Measurements from ENCODE around the gene SNAPC1.
"Not testable (repeated sequence)": the region's sequence is repeated elsewhere in the genome, so short reads cannot be mapped to it uniquely, and the experiment has no call there.

SNAPC1 gene

GRCh38 chr14:61761959-61762786 lies at the start of gene SNAPC1:
Gene SNAPC1 (plus strand): TSS chr14:61762420. CDS start chr14:61762461, 41 bp downstream.
- DNase-seq = peak; percentile 99

GRCh38 chr14:61713724-61714437 lies 48.3 kb upstream of the SNAPC1 start:
- no peak for DNase-seq

DNA sequence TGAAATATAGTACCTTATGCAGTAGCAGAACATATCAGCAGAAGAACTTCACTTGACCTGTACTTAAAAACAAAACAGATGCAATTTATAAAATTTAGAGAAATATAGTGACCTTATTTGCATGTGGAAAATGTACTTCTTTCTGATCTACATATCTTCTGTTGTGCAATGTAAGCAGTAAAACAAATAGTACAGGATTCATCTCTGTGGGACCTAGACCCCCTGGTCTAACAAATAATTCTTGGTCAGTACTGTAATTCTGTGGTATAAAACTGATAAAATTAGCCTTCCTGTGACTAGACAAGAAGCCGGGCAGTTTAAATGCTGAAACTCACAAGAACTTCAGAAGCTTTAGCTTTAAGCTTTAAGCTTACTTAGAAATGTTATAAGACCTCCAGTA lies 45.3 kb upstream of the SNAPC1 start:
- no peak for DNase-seq

DNA sequence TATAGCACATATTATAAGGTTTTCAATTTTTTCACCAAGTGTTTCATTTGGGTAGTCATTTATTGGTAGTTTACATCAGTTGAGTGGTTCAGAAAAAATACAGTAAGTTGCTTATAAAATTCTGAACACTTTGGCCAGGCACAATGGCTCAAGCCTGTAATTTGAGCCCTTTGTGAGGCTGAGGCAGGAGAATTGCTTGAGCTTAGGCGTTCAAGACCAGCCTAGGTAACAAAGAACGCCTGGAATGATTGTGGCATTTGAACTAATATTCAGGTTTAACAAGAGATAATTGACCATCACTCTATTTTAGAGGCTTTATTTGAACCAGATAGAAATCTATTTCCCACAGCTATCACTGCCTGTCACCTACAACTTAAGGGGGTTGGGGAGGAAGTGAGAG lies 44.2 kb upstream of the SNAPC1 start:
- DNase-seq = no peak

DNA sequence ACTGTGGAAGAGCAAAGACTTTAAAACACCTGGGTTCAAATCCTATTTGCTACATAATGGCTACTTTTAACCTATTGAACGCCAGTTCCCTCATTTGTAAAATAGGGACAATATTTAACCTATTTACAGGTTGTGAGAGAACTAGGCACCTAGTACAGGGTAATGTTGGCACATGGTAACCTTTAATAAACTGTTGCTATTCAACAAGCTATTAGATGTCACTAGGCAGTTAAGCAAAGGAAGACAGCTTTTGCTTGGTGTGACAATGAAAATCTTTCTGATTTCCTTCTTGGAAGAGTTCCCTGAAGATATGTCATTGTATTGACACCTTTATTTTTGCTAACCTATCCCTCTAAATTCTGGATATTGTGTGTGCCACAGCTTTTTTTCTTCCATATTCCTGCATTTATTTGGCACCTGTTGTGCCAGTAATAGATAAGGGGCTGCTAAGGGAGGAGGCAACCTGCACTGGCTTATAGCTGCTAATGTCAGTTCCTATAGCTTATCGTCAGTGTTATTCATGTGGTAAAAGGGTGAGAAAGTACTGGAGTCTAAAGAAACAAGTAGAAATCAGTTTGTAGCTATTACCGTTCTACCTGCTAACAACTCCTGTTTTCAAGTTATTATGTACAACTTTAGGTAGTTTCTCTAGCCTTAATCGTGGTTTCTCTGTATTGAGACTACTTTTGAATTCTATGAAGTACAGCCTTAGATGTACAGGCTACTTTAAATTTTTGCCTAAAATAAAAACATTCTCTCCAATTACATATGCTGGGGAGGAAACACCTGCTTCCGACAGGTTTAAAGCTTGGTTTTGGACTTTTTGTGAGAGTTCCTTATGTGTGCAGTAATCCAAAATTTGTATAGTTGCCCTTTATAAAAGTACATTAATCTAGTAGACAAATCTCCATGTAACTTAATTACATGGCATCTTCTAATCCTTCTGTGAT lies 42.6 kb upstream of the SNAPC1 start:
- no peak for DNase-seq

DNA sequence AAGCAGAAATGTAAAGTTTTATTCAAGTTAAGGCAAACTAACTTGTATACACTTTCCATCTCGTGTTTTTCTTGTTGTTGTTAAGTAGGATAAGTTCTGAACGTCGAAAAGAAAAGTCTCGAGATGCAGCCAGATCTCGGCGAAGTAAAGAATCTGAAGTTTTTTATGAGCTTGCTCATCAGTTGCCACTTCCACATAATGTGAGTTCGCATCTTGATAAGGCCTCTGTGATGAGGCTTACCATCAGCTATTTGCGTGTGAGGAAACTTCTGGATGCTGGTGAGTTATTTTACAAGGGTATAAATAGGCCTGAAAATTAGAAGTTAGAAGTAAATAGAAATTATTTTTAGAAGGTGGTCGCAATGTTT lies 41.9 kb upstream of the SNAPC1 start:
- no peak for DNase-seq

- no peak for DNase-seq
Measured at GRCh38 chr14:61720741-61721140, 41.5 kb upstream of the SNAPC1 start.

GRCh38 chr14:61724133-61724532 lies 38.1 kb upstream of the SNAPC1 start:
- no peak for DNase-seq

- no peak for DNase-seq
Measured at GRCh38 chr14:61726778-61727658, 35.2 kb upstream of the SNAPC1 start.

- peak; percentile 24 for DNase-seq
Measured at GRCh38 chr14:61730756-61731373, 31.4 kb upstream of the SNAPC1 start.

DNA sequence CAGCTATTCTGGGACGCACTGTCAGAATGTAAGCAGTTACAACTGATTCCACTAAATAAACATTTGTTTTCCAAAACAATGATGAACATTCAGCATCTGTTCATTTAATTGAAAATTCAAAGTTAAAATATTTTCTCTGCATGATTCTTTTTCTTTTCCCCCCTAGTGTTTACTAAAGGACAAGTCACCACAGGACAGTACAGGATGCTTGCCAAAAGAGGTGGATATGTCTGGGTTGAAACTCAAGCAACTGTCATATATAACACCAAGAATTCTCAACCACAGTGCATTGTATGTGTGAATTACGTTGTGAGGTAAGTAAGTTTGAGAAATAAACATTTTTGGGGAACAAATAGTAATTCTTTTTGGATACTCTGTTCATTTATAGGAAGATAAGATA lies 28.2 kb upstream of the SNAPC1 start:
- DNase-seq = no peak

DNA sequence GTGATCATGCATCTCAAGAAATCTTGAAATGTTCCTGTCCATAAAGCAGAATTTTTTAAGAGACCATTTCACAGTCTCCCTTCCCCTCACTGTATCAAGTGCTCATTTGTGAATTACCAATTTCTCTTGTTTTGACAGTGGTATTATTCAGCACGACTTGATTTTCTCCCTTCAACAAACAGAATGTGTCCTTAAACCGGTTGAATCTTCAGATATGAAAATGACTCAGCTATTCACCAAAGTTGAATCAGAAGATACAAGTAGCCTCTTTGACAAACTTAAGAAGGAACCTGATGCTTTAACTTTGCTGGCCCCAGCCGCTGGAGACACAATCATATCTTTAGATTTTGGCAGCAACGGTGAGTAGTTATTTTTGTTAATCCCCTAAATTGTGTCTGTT lies 25.5 kb upstream of the SNAPC1 start:
- no peak for DNase-seq

DNA sequence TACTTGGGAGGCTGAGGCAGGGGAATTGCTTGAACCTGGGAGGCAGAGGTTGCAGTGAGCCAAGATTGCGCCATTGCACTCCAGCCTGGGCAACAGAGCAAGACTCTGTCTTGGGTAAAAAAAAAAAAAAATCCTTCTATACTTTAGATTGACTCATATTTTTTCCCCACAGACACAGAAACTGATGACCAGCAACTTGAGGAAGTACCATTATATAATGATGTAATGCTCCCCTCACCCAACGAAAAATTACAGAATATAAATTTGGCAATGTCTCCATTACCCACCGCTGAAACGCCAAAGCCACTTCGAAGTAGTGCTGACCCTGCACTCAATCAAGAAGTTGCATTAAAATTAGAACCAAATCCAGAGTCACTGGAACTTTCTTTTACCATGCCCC lies 24.3 kb upstream of the SNAPC1 start:
- no peak for DNase-seq

- no peak for DNase-seq
Measured at GRCh38 chr14:61739133-61739532, 23.1 kb upstream of the SNAPC1 start.

DNA sequence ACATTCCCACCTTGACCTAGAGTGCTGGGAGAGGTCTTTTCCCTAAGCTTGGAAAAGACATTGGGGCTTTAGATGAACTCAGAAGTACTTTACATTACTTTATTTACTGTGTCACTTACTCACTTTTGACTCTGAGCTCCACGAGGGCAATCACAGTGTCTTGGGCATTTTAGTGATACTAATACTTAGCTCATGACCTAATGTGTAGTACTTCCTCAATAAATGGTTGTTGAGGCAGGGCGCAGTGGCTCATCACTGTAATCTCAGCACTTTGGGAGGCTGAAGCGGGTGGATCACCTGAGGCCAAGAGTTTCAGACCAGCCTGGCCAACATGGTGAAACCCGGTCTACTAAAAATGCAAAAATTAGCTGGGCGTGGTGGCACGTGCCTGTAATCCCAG lies 19.8 kb upstream of the SNAPC1 start:
- DNase-seq = no peak

GRCh38 chr14:61744238-61744637 lies 18.0 kb upstream of the SNAPC1 start:
- DNase-seq = no peak

DNA sequence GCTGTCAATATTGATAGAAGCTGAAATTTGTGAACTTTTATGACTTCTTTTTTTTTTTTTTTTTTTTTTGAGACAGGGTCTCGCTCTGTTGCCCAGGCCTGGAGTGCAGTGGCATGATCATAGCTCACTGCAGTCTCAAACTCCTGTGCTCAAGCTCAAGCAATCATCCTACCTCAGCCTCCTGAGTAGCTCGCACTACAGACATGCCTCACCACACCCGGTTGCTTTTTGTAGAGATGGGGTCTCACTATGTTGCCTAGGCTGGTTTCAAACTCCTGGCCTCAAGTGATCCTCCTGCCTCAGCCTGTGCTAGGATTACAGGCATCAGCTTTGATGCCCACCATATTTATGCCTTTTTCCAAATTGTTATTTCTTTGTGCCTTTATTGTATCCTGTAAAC lies 15.9 kb upstream of the SNAPC1 start:
- DNase-seq = not testable (repeated sequence)

DNA sequence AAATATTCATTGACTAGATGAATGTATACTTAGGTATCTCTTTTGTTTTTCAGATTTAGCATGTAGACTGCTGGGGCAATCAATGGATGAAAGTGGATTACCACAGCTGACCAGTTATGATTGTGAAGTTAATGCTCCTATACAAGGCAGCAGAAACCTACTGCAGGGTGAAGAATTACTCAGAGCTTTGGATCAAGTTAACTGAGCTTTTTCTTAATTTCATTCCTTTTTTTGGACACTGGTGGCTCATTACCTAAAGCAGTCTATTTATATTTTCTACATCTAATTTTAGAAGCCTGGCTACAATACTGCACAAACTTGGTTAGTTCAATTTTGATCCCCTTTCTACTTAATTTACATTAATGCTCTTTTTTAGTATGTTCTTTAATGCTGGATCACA lies 15.3 kb upstream of the SNAPC1 start:
- no peak for DNase-seq

- DNase-seq = no peak
Measured at GRCh38 chr14:61747342-61747741, 14.9 kb upstream of the SNAPC1 start.

- peak; percentile 39 for DNase-seq
Measured at GRCh38 chr14:61749264-61749663, 13.0 kb upstream of the SNAPC1 start.

GRCh38 chr14:61749867-61750266 lies 12.4 kb upstream of the SNAPC1 start:
- peak; percentile 86 for DNase-seq
